BLaER1 (cell line): ENCODE data around the gene CLPX.
"Not testable (repeated sequence)": the region's sequence is repeated elsewhere in the genome, so short reads cannot be mapped to it uniquely, and the experiment has no call there.

ENCODE experiments used
- H3K27ac ChIP-seq: shearing (Covaris generic); formaldehyde crosslinking; 2 replicates; pipeline ENCODE4 v1.8.1; 2022
- H3K27me3 ChIP-seq: shearing (Covaris generic); formaldehyde crosslinking; 2 replicates; pipeline ENCODE4 v1.8.1; 2022
- H3K36me3 ChIP-seq: shearing (Covaris generic); formaldehyde crosslinking; 2 replicates; pipeline ENCODE4 v1.8.1; 2022
- H3K4me1 ChIP-seq: shearing (Covaris generic); formaldehyde crosslinking; 2 replicates; pipeline ENCODE4 v1.8.1; 2022
- H3K4me2 ChIP-seq: shearing (Covaris generic); formaldehyde crosslinking; 2 replicates; pipeline ENCODE4 v1.8.1; 2022
- H3K4me3 ChIP-seq: shearing (Covaris generic); formaldehyde crosslinking; 2 replicates; pipeline ENCODE4 v1.8.1; 2022
- H3K9ac ChIP-seq: shearing (Covaris generic); formaldehyde crosslinking; 2 replicates; pipeline ENCODE4 v1.8.1; 2022
- H3K9me3 ChIP-seq: shearing (Covaris generic); formaldehyde crosslinking; 2 replicates; pipeline ENCODE4 v1.8.1; 2022
- H4K20me1 ChIP-seq: shearing (Covaris generic); formaldehyde crosslinking; 2 replicates; pipeline ENCODE4 v1.8.1; 2022
- Cebpa-rat ChIP-seq: shearing (Covaris generic); IDR thresholded peaks from 2 replicates; pipeline ENCODE4 v1.8.1; 2022

The CLPX gene

DNA sequence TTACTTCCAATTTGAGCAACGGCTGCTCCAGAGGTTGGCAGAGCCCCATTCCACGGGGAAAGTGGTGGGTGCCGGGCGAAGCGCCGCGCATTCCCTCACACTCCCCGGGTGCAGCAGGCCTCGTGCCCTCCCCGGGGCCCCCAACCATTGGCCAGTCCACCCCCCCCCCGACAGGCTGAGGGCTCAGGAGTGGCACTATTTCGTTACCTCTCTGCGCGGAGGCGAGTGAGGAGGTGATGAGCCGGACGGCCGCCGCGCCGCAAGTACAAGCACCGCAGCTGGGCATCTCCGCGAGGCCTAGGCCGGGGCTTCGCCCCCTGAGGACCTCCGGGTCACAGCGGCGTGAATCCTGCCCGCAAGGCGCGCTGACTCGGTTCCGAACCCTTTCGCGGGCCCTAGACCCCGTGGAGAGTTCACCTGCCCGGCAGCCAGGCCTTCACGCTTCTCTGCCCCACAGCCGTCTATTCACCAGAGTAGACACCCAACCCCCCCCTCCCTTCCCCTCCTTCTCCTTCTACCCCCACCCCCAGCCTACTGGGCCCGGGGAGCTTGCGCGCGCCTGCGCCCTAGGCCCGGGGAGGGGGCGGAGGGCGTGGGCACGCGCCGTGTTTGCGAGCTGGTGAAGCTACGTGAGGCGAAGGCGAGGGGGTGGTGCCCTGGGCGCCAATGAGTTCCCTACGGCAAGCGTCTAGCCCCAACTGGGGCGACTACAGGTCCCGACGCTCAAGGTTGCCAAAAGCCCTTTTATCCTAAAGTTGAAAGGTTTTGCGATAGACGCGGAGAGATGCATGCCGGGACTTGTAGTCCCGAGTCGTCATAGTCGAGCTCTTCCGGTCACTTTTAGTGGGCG is at the start of gene CLPX:
Gene CLPX, minus strand, starts transcription at position 475 of the 850 bp plus-strand sequence. Its CDS starts 189 bp downstream, at position 286.
- H3K27me3 ChIP-seq = no peaks in the 10 kb centered on the region
- H3K4me3 ChIP-seq = peak within 1 kb of the TSS; percentile 90
- H3K4me2 ChIP-seq = peak within 1 kb of the TSS; percentile 90
- peaks cover 32% of the 10 kb centered on the region for H3K4me1 ChIP-seq
- H4K20me1 ChIP-seq = peaks cover 37% of the 10 kb centered on the region
- no peaks in the 10 kb centered on the region for H3K9me3 ChIP-seq
- H3K9ac ChIP-seq = peak within 1 kb of the TSS; percentile 98
- TF ChIP-seq Cebpa-rat = no peak
- H3K27ac ChIP-seq = peak within 1 kb of the TSS; percentile 95
- H3K36me3 ChIP-seq = peaks cover 17% of the 10 kb centered on the region

DNA sequence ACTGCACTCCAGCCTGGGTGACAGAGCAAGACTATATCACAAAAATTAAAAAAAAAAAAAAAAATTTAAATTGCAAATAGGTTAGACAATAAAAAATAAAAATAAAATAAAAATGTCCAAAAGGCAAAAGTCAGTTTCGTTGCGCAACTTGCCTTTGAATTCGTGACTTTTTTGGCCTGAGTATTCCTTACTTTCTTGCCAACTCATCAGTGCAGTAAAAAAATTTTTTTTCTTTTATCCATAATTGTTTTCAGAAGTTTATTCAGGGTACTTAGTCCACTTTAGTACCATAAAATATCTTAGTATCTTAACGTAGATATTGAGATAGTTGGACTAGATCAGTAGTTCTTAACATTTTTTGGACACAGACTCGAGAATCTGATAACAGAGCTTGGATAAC is 48.6 kb upstream of the CLPX start:
- H3K4me1 ChIP-seq = peaks cover 9% of the 10 kb centered on the region
- no peaks in the 10 kb centered on the region for H3K27me3 ChIP-seq
- H3K4me3 ChIP-seq = no peak overlapping the region
- H4K20me1 ChIP-seq = no peaks in the 10 kb centered on the region
- no peak overlapping the region for H3K9ac ChIP-seq
- H3K27ac ChIP-seq = no peak overlapping the region
- no peak for TF ChIP-seq Cebpa-rat
- no peaks in the 10 kb centered on the region for H3K9me3 ChIP-seq
- H3K36me3 ChIP-seq = no peaks in the 10 kb centered on the region
- no peak overlapping the region for H3K4me2 ChIP-seq

DNA sequence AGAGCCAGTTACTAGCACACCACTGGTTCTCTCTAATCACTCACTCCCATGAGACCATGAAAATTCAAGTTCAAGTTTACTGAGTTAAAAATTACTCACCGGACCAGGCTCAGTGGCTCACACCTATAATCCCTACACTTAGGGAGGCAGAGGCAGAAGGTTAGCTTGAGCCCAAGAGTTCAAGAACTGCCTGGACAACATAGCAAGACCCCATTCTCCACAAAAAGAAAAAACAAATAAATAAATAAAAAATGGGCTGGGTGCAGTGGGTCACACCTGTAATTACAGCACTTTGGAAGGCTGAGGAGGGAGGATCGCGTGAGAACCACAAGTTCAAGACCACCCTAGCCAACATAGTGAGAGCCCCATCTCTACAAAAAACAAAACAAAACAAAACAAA is 47.4 kb upstream of the CLPX start:
- no peak for TF ChIP-seq Cebpa-rat

DNA sequence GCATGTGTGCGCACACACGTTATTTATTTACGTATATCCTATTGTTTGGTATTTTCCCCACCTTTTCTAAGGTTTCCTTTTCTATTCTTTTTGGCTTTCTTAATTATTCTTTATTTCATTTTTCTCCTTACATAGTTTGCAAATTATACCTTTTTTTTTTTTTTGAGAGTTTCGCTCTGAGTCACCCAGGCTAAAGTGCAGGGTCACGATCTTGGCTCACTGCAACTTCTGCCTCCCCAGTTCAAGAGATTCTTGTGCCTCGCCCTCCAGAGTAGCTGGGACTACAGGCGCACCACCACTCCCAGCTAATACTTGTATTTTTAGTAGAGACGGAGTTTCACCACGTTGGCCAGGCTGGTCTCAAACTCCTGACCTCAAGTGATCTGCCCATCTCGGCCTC is 46.2 kb upstream of the CLPX start:
- TF ChIP-seq Cebpa-rat = no peak
- Histone ChIP-seq H4K20me1 (no peaks in the 10 kb centered on the region), H3K36me3 (no peaks in the 10 kb centered on the region), H3K9ac (no peak overlapping the region), H3K27me3 (no peaks in the 10 kb centered on the region), H3K4me2 (no peak overlapping the region), H3K9me3 (no peaks in the 10 kb centered on the region), H3K4me1 (peaks cover 8% of the 10 kb centered on the region), H3K27ac (no peak overlapping the region), H3K4me3 (no peak overlapping the region)

More for the DNA sequence above, 47.4 kb upstream of the CLPX start:
- no peak overlapping the region for H3K4me3 ChIP-seq
- no peak overlapping the region for H3K27ac ChIP-seq
- H3K9ac ChIP-seq = no peak overlapping the region
- no peak overlapping the region for H3K4me2 ChIP-seq
- H3K36me3 ChIP-seq = no peaks in the 10 kb centered on the region
- H3K9me3 ChIP-seq = no peaks in the 10 kb centered on the region
- H4K20me1 ChIP-seq = no peaks in the 10 kb centered on the region
- H3K4me1 ChIP-seq = peaks cover 13% of the 10 kb centered on the region
- H3K27me3 ChIP-seq = no peaks in the 10 kb centered on the region

DNA sequence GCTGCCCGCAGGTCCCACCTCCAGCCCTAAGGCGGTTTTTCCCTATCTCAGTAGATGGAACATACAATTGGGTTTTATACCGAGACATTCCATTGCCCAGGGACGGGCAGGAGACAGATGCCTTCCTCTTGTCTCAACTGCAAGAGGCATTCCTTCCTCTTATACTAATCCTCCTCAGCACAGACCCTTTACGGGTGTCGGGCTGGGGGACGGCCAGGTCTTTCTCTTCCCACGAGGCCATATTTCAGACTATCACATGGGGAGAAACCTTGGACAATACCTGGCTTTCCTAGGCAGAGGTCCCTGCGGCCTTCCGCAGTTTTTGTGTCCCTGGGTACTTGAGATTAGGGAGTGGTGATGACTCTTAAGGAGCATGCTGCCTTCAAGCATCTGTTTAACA is 41.8 kb upstream of the CLPX start:
- not testable (repeated sequence) for H3K4me2 ChIP-seq, H3K9ac ChIP-seq, H3K27me3 ChIP-seq, H3K4me3 ChIP-seq, H4K20me1 ChIP-seq, H3K27ac ChIP-seq, H3K9me3 ChIP-seq, H3K36me3 ChIP-seq, H3K4me1 ChIP-seq

DNA sequence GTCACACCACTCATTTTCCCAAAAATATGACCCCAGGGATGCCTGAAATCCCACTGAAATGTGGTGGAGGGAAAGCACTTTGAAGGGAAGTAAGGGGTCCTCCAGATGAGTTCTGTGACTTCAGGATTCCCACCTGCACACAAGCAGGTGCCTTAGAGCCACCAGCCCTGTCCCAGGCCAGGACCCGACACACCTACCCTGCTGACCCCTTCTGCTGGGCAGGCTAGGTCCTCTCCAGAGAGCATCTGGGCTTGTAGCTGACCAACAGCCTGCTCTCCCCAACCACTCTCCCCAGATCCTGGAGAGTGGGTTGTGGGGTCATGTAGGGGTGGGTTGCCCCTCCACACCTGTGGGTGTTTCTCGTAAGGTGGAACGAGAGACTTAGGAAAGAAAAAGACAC is 41.1 kb upstream of the CLPX start:
- no peaks in the 10 kb centered on the region for H3K9me3 ChIP-seq
- no peak overlapping the region for H3K4me2 ChIP-seq
- TF ChIP-seq Cebpa-rat = no peak
- no peak overlapping the region for H3K27ac ChIP-seq
- peaks cover 8% of the 10 kb centered on the region for H3K4me1 ChIP-seq
- no peaks in the 10 kb centered on the region for H3K27me3 ChIP-seq
- no peaks in the 10 kb centered on the region for H3K36me3 ChIP-seq
- H4K20me1 ChIP-seq = no peaks in the 10 kb centered on the region
- no peak overlapping the region for H3K9ac ChIP-seq
- no peak overlapping the region for H3K4me3 ChIP-seq

DNA sequence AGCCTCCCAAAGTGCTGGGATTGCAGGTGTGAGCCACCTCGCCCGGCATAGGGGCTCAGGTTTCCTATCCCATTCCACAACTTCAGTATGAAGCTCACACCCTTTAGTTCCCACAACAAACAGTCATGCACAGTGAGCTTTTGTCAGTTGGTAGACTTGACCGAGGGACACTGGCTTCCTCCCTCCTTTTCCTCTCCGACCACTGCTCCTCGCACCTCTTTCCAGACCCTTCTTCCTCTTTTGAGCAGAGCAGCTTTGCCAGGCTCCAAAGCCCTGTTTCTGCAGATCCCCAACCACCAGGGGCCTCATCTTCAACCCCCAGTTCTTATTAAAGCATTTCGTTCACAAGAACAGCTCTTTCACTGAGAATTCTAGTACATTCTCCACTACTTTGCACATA is 38.9 kb upstream of the CLPX start:
- no peaks in the 10 kb centered on the region for H3K27me3 ChIP-seq
- no peak for TF ChIP-seq Cebpa-rat
- no peaks in the 10 kb centered on the region for H4K20me1 ChIP-seq
- H3K4me1 ChIP-seq = peaks cover 8% of the 10 kb centered on the region
- H3K9me3 ChIP-seq = no peaks in the 10 kb centered on the region
- H3K9ac ChIP-seq = no peak overlapping the region
- no peak overlapping the region for H3K4me3 ChIP-seq
- H3K36me3 ChIP-seq = no peaks in the 10 kb centered on the region
- H3K4me2 ChIP-seq = no peak overlapping the region
- H3K27ac ChIP-seq = no peak overlapping the region

DNA sequence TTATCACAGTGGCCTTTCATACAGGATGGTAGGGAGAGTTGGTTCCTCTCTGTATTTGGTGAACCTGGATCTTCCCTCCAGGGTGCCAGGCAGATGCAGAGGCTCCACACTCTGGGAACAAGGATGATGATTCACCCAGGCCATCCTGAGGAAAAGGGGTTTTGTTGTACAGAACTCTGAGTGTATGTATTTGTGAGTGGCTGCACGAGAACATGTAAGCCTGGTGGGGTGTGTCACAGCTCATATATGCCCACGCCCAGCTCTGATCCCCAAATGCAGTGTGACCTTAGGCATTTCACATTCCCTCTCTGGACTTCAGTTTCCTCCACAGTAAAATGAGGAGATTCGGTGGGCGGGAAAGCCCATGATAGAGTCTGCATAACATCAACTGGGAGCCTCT is 37.7 kb upstream of the CLPX start:
- H3K4me3 ChIP-seq = no peak overlapping the region
- no peak overlapping the region for H3K4me2 ChIP-seq
- no peaks in the 10 kb centered on the region for H4K20me1 ChIP-seq
- no peak overlapping the region for H3K27ac ChIP-seq
- no peak overlapping the region for H3K9ac ChIP-seq
- H3K36me3 ChIP-seq = no peaks in the 10 kb centered on the region
- no peaks in the 10 kb centered on the region for H3K27me3 ChIP-seq
- TF ChIP-seq Cebpa-rat = no peak
- H3K4me1 ChIP-seq = 0 out of 2 replicates have a peak, but pooled peaks cover under 1% of the 10 kb centered on the region
- H3K9me3 ChIP-seq = no peaks in the 10 kb centered on the region

DNA sequence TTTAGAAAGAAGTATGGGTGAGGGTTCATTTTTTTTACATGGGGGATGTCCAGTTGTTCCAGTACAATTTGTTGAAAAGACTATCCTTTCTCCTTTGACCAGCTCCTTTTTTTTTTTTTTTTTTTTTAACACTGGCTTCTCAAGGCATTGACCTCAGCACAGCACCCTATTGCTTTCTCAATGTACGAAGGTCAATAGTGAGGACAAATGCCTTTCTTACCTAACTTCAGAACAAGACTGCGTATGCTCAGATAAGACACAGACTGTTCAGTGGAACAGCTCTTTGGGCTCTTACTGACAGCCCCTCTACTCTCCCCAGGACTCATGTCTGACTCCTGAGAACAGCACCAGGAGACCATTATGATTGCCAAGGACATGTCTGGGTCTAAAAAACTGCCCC is 36.6 kb upstream of the CLPX start:
- Histone ChIP-seq H3K36me3 (no peaks in the 10 kb centered on the region), H3K9ac (no peak overlapping the region), H3K27ac (no peak overlapping the region), H4K20me1 (no peaks in the 10 kb centered on the region), H3K4me2 (no peak overlapping the region), H3K4me3 (no peak overlapping the region), H3K27me3 (no peaks in the 10 kb centered on the region), H3K9me3 (no peaks in the 10 kb centered on the region), H3K4me1 (no peaks in the 10 kb centered on the region)
- no peak for TF ChIP-seq Cebpa-rat

DNA sequence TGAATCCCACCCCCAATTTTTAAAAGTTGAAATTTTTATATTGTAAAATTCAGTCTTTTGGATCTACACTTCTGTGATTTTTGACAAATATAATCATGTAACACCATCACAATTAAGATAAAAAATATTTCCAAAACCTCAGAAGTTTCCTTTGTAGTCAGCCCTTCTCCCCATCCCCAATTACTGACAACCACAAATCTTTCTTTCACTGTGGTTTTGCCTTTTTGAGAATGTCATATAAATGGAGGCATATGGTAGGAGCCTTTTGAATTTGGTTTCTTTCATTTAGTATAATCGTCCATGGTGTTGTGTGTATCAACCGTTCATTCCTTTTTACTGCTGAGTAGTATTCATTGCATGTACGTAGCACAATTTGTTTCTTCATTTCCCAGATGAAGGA is 34.0 kb upstream of the CLPX start:
- H3K27me3 ChIP-seq = no peaks in the 10 kb centered on the region
- no peaks in the 10 kb centered on the region for H3K36me3 ChIP-seq
- no peak for TF ChIP-seq Cebpa-rat
- no peak overlapping the region for H3K4me3 ChIP-seq
- no peaks in the 10 kb centered on the region for H4K20me1 ChIP-seq
- H3K27ac ChIP-seq = no peak overlapping the region
- H3K4me2 ChIP-seq = no peak overlapping the region
- H3K9ac ChIP-seq = no peak overlapping the region
- H3K4me1 ChIP-seq = no peaks in the 10 kb centered on the region
- no peaks in the 10 kb centered on the region for H3K9me3 ChIP-seq
